ENCODE data around the gene SULT1A2.
"Not testable (repeated sequence)": the region's sequence is repeated elsewhere in the genome, so short reads cannot be mapped to it uniquely, and the experiment has no call there.

The SULT1A2 gene

DNA sequence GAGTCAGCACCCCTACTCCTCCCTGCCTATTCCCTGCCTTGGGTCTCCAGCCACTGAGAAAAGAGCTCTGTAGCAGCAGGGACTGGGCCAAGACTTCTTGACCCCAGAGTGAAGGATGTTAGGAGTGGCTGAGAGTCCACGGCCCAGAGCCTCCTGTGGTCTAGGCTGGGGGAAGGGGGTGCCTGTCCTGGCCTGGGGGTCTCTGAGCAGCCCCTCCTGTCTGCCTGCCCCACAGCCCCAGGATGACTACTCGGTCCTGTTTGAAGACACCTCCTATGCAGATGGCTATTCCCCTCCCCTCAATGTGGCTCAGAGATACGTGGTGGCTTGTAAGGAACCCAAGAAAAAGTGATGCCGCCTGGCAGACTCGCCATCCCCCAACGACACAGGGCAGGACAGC is 5.5 kb downstream of the SULT1A2 start:
- DNase-seq (ENCODE audit: low read depth), result no peak

DNA sequence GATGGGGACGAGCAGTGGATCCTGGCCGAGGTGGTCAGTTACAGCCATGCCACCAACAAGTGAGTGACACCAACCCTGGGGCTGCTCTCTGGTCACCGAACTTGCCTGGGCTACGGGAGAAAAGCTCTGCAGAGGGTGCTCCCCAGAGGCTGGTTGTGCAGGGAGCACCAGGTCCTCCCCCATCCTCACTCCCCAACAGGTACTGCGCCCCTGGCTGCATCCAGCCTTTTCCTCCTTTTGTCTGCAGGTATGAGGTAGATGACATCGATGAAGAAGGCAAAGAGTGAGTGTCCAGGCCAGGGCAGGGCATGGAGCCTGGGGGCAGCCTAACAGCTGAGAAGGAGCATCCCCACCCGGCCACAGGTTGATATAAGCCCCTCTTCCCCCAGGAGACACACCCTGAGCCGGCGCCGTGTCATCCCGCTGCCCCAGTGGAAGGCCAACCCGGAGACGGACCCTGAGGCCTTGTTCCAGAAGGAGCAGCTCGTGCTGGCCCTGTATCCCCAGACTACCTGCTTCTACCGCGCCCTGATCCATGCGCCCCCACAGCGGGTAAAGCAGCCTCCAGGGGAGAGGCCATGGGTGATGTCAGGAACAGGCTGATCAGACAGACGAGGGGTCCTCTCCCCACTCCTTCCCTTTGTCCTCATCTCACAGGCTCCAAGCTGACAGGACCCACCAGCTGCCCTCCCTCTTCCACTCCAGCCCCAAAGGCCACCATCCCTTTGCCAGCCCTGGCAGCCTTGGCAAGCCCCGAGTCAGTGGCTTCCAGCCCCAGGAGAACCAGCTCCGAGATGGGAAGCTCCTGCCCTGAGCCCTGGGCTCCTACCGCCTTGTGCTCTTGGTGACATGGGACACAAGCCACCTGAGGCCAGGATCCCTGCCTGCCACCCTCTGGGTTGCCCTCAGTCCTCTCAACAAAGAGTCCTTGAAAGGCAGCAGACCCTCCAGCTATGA is 6.2 kb downstream of the SULT1A2 start:
- DNase-seq (ENCODE audit: low read depth), result no peak

DNA sequence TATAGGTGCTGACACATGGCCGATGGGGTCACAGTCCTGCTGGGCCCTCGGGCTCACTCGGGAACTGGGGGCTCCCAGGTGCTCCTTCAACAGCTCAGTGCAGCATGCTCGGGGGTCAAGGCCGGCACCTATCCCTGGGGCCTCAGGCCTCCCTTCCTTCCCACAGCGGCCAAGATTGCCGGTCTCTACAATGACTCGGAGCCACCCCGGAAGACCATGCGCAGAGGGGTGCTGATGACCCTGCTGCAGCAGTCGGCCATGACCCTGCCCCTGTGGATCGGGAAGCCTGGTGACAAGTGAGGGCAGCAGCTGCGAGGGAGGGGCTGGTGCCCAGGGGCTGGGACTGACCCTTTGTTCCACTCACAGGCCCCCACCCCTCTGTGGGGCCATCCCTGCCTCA is 6.9 kb downstream of the SULT1A2 start:
- no peak for DNase-seq (ENCODE audit: low read depth)

DNA sequence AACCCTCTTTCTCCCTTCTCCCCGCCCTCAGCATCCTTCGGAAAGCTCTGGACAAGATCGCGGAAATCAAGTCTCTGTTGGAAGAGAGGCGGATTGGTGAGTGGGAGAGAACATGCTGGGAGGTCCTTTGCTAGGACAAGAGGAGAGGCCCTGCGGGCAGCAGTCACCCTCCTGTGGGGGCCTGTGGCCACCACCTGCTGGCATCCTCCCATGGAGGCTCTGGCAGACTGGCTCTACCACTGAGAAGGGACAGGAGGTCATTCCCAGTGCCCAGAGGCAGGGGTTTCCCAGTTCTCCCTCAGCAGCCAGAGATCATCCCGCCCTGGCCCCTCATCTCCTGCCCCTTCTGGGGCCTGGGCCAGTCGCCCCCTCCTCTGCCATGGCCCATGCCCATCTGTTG is 7.8 kb downstream of the SULT1A2 start:
- DNase-seq (ENCODE audit: low read depth), result no peak

DNA sequence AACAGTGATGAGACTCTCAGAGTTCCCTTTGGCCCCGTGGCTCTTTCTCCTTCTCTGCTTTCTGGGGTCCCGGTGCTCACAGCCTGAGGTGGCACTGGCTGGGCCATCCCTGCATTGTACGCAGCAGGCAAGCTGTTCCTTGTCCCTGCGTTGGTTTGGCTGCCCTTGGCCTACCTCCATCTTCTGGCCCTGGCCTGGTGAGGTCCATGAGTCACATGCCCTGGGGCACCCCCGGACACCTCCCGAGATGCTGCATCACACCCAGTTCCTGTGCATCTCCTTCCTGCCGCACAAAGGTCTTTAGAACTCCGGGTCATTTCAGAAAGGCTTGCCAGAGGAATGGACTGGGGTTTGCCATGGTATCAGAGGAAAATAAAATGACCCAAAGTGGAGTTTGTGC is 9.5 kb downstream of the SULT1A2 start:
- no peak for DNase-seq (ENCODE audit: low read depth)

DNA sequence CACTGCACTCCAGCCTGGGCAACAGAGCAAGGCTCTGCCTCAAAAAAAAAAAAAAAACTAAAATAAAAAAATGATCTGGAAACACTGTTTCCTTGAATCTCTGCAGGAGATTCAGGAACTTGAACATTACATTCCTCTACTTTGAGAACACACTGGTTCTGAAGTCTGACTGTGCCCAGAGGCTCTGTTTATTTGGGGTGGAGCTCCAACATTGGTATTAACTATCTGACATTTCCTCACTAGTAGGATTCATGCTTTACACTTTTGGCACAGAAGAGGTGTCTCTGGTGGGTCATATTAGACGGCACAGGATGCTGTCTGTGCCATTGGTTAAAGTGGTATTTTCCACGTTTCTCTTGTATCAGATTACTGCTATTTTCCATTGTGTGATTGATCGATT is 10.4 kb downstream of the SULT1A2 start:
- no peak for DNase-seq (ENCODE audit: low read depth)

DNA sequence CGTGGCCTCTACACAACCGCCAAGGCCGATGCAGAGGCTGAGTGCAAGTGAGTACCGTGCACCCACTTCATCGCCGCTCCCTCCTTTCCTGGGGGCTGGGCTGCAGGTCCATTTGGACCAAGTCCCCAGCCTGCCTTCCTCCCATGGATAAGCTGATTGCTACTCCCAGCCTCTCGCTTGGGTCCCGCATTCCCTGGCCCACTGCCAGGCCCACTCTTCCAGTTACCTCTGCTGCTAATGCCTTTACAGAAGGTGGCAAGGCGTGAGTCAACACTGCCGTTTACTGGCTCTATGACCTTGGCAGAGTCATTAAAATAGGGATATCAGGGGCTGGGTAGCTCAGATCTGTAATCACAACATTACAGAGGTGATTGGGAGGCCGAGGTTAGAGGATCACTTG is 11.2 kb downstream of the SULT1A2 start:
- no peak for DNase-seq (ENCODE audit: low read depth)

DNA sequence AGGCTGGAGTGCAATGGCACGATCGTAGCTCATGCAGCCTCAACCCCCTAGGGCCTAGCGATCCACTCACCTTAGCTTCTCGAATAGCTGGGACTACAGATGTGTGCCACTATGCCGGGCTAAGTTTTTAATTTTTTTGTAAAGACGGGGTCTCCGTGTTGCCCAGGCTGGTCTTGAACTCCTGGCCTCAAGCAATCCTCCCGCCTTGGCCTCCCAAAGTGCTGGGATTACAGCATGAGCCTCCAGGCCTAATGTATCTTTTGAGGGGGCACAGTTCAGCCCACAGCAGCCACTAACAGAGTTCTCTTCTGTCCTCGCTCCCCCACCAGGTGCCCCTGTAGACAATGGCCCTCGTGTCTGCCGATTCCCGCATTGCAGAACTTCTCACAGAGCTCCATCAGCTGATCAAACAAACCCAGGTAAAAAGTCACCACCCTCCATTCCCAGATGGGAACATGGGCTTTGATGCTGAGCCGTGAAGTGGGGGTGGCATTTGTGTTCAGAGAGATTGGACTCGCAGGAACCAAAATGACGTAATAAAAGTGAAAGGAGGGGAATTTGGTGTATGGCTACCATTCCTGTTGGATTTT is 16.0 kb downstream of the SULT1A2 start:
- DNase-seq (ENCODE audit: low read depth), result no peak

DNA sequence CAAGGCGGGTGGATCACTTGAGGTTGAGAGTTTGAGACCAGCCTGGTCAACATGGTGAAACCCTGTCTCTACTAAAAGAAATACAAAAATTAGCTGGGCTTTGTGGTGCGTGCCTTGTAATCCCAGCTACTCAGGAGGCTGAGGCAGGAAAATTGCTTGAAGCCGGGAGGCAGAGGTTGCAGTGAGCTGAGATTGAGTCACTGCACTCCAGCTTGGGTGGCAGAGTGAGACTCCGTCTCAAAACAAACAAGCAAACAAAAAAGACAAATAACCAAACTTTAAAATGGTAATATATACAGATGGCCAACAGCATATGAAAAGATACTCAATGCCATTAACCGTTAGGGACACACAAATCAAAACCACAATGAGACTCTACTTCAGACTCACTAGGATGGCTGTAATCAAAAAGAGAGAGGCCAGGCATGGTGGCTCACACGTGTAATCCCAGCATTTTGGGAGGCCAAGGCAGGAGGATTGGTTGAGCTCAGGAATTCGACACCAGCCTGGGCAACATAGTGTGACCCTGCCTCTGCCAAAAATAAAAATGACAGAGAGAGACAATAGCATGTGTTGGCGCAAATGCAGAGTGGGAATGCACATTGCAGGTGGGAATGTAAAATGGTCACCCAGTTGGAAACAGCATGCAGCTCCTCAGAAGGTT is 21.3 kb downstream of the SULT1A2 start:
- DNase-seq (ENCODE audit: low read depth), result no peak

DNA sequence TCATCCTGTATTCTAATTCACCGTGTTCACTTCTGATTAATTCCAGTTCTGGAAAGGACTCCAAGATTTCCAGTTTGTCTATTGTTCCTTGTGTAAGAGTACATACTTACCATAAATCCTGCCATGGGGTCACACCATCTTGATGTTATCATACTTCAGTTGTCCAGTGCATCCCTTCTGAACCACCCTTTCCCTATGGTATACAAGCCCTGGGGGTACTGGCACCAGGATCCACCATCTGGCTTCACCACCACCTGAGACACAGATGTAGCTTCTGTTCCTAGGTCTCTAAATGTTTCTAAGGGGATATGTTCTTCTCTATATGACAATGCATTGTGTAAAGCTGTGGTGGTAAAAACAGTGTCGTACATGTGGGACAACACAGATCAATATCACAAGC is 21.9 kb downstream of the SULT1A2 start:
- no peak for DNase-seq (ENCODE audit: low read depth)

DNA sequence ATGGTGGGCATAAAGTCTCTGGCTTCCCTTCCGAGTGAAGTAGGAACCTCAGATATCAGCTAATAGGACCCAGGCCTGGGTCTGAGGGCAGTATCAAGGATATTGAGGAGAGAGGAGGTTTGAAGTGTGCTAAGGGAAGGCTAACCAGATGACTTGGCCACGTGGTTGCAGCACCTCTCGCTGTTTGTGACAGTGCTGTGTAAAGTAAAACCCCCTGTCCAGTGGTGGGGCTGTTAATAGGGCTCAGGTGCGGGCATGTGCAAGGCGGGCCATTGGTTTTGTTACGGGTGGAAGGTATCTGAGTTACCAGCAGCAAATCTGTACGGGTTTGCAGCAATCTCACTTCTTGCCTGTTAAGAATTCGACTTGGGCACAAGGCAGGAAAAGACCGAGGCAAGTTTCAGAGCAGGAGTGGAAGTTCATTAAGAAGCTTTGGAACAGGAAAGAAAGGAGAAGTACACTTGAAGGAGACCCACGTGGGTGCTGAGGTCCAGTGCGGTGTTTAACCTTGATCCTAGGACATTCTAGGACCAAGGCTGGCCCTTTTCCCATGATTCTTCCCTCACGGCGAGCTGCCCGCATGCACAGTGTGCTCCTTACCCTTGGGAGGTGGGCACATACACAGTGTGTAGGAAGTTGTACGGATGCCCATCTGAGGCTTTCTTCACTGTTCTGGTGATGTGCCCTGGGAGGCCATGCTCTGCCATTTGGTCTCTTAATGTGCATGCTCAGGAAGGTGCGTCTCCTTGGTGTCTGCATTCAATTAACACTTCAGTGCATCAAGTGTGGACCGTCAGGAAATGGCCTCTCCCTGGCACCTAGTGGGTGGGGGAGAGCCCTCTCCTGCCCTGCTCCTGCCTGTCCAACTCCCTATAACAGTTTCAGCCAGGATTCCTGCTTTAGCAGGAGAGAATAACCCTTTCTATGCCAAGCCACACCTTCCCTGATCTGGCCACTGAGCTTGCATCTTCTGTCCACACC is 22.8 kb downstream of the SULT1A2 start:
- no peak for DNase-seq (ENCODE audit: low read depth)

DNA sequence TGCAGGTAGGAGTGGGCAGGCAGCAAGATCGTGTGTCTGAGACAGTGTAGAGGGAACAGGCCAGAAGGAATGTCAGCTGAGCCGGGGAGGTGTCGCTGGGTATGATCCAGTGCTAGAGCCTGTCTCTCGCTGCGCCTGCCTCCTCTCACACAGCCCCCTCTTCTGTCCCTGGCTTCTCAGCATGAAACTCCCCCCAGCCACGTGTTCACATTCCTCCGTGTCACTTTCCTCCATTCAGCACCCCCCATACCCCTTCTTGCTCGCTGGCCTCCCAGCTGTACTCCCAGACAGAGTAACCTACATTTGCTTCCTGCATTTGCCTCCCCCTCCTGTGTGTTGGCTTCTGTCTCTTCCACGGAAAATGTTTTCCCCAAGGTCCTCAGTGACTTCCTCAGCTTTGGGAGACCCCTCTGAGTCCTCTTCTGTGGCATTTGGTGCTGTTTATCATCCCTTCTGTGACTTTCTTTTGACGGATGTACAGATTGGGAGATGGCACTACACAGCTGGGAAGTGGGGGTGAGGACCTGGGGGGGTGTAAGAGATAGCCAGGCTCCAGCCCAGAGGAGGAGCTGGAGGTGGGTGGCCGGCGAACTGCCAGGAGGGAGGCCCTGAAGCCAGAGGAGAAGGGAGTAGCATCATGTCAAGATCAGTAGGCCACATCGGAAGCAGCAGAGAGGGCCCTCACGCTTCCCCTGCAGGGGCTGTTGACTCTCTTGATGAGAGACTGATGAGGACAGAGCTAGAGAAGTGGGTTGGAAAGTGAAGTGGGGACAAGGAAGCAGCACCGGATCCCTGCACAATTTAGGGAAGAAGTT is 23.9 kb downstream of the SULT1A2 start:
- DNase-seq (ENCODE audit: low read depth), result no peak

DNA sequence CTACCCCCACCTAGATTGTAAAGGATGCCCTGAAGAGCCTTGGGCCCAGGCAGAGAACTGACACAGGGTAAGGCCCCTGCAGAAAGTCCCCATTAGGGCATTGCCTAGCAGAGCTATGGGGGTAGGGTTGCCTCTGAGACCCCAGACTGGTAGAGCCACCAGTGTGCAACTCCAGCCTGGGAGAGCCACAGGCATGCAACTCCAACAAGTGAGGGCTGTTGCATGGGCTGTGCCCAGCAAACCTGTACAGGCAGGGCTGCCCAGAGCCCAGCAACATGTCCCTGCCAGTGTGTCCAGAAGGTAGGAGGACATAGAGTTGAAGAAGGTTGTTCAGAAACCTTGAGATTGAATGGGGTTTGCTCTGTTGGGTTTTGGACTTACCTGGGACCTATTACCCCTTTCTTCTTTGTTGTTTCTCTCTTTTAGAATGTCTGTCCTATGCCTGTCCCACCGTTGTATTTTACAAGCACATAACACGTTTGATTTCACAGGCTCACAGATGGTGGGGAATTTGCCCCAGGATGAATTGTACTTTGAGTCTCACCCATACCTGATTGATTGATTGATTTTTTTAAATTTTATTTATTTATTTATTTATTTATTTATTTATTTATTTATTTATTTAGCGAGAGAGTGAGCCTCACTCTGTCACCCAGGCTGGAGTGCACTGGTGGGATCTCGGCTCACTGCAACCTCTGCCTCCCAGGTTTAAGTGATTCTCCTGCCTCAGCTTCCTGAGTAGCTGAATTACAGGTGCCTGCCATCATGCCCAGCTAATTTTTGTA is 26.7 kb downstream of the SULT1A2 start:
- no peak for DNase-seq (ENCODE audit: low read depth)

DNA sequence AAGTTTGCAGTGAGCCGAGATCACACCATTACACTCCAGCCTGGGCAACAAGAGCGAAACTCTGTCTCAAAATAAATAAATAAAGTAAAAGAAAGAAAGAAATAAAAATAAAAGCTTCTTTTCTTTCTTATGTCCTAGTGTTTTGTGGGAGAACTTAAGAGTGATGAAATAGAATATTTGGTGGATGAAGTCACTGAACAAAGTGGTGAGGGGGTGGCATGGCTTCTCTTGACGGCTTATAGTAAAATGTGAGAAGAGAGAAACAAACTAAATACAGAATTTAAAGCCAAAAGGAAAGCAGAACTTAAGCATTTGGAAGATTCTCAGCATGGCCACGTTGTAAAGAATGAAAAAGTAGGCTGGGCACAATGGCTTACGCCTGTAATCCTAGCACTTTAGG is 27.8 kb downstream of the SULT1A2 start:
- DNase-seq (ENCODE audit: low read depth), result no peak

DNA sequence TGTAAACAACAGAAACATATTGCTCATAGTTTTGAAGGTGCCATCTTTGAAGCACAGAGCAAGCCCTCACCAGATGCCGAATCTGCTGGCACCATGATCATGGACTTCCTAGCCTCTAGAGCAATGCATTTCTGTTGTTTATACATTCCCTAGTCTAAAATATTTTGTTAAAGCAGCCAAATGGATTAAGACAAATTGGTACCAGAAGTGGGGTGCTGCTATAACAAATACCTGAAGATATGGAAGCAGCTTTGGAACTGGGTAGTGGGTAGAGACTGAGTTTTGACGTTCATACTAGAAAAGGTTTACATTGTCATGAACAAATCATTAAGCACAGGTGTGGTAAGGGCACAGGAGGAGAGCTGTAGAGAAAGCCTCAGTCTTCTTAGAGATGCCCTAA is 29.6 kb downstream of the SULT1A2 start:
- DNase-seq (ENCODE audit: low read depth), result no peak

DNA sequence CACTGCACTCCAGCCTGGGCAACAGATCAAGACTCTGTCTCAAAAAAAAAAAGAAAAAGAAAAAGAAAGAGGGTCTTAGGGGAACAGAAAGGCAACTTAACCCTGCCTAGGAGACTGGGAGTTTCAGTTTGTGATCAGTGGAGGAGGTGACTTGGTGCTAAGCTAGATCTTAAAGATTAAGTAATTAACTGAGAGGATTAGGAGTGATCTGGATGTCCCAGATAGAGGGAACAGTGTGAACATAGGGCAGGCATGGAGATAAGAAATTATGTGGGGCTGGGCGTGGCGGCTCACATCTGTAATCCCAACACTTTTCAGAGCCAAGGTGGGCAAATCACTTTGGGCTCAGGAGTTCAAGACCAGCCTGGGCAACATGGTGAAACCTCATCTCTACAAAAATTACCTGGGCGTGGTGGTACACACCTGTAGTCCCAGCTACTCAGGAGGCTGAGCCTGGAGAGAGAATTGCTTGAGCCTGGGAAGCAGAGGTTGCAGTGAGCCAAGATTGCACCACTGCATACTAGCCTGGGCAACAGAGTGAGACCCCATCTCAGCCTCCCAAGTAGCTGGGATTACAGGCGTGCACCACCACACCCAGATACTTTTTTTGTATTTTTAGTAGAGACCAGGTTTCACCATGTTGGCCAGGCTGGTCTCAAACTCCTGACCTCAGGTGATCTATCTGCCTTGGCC is 30.5 kb downstream of the SULT1A2 start:
- not testable (repeated sequence) for DNase-seq (ENCODE audit: low read depth)

DNA sequence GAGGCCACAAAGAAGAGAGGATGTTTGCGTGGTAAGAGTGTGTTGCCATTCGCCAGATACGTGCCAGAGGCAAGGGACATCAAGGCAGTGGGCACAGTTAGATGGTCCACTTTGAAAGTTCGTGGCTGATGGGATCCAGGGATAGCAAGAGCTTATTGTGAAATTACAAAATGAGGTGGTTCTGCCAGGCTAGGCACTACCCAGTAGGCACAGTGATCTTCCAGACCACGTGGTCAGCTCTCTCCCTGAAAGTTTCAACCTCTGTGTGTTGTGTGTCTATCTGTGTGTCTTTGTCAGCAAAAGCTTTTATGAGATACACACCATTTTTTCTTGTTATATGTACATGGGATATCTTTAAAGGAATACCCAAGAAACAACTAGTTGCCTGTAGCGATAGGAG is 33.6 kb downstream of the SULT1A2 start:
- no peak for DNase-seq (ENCODE audit: low read depth)

DNA sequence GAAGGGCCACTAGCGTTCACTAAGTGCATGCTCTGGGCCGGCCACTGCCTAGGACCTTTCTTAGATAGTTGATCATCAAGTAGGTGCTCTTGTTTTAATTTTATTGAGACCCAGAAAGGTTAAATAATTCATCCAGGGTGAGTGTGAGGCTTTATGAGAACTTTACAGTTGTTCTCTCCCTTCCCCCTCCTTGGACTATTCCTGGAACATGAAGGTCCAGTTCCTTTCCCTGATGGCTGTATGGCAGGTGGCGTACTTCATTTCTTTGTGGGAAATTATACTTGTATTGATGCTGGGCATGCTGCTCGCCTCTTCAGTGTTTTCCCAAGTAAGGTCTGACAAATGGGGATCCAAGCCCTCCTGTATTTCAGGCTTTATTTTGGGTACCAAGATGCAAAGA is 34.7 kb downstream of the SULT1A2 start:
- DNase-seq (ENCODE audit: low read depth), result no peak

DNA sequence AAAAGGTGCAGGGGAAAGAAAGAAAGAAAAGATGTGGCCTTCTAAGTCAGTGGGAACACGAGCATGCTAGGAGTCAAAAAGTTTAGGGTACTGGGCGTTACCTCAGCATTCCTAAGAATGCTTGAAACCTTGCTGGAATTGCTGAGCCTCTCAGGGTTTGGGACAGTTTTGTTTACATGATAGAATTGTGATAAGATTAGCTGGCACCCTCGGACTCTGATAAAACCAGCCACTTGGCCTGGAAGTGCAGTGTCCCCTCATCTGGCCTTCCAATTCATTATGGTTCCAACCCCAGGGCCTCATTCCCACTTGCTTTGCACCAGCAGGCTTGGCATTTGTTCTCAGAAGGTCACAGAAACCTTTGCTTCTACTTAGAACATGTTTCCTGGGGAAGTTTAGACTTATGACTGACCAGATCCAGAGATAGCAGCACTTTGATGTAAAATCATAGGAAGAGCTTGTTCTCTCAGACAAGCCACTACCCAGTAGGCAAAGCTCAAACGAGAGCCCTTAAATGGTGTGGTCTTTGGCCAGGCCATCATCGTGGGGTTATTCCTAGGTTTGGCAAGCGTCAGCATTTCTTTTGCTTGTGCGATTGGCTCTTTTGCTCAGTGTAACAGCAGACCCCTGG is 35.2 kb downstream of the SULT1A2 start:
- no peak for DNase-seq (ENCODE audit: low read depth)
